K562 (cell line): ENCODE data around the gene CDH18. TPM values are rescaled to one million over a fixed set of nuclear protein-coding genes. Genes with fewer than 3 reads are reported as not detected.

Experiments
- ATAC-seq: fragments of 200-7000 bp; cut with Tn5 transposase; 3 replicates; pipeline ENCODE4 v1.9.1; 2020; ENCODE audit warnings: moderate library complexity
- BruUV-seq: library from RNA; stranded (reverse); fragments of 400-500 nt; replicated peaks from 2 replicates; lab custom pipeline; 2021; lab: Mats Ljungman, UMichigan
- CTCF ChIA-PET: fragments of 300-600 bp; formaldehyde crosslinking; extraction: SDS; loops from one replicate; lab custom pipeline; 2021; ENCODE audit warnings: low intra/inter-chr PET ratio; lab: Yijun Ruan, JAX
- POLR2A ChIA-PET: fragments of 300-600, 350-650 bp; sonication (Branson Sonifier 250); formaldehyde crosslinking; extraction: SDS; loops from one replicate; lab custom pipeline; 2021; ENCODE audit warnings: antibody characterized with exemption, inconsistent platforms; lab: Yijun Ruan, JAX
- DNase-seq, 4 experiments: peaks; one replicate each; pipeline versions ENCODE4 v3.0.0 to v3.0.0-alpha.2; 2011 to 2018; ENCODE audit warnings: low spot score in 3 of 4, mixed read lengths in 3 of 4; ENCODE audit errors: extremely low read depth in 1 of 4
- FAIRE-seq: peaks from 2 replicates; lab custom pipeline; 2011; peaks lifted over from hg19 to GRCh38; lab: Jason Lieb, UNC
- H2AFZ ChIP-seq: 2 replicates; pipeline ENCODE4 v1.6.0; 2011; ENCODE audit warnings: low read depth, low read length, control low read depth, inconsistent platforms
- H3K27ac ChIP-seq: fragments of 200-600 bp; 3 replicates; pipeline ENCODE4 v1.8.0; 2011; ENCODE audit warnings: low read depth, mild to moderate bottlenecking, control low read depth, inconsistent platforms, low read length, moderate library complexity, mixed read lengths; ENCODE audit errors: extremely low read depth
- H3K27me3 ChIP-seq, 2 experiments: fragments of 300-600 bp in 1 of 2; 2 replicates in 1 of 2; 3 replicates in 1 of 2; pipeline versions ENCODE4 v1.6.0 to v1.8.0; 2011; ENCODE audit warnings: inconsistent platforms in 2 of 2, low read length in 2 of 2, mild to moderate bottlenecking in 1 of 2, mixed read lengths in 1 of 2, moderate library complexity in 1 of 2; ENCODE audit not compliant: control insufficient read depth in 2 of 2, insufficient read depth in 2 of 2
- H3K36me3 ChIP-seq: fragments of 300-600 bp; 3 replicates; pipeline ENCODE4 v1.8.0; 2011; ENCODE audit warnings: mild to moderate bottlenecking, low read length, inconsistent platforms; ENCODE audit not compliant: control insufficient read depth, insufficient read depth
- H3K4me1 ChIP-seq, 2 experiments: fragments of 200-600 bp in 1 of 2; replicated peaks in 1 of 2; 2 replicates in 1 of 2; 3 replicates in 1 of 2; pipeline versions ENCODE4 v1.5.1 to v1.8.0; 2011; ENCODE audit warnings: inconsistent platforms in 2 of 2, low read length in 2 of 2, mild to moderate bottlenecking in 1 of 2, mixed read lengths in 1 of 2, moderate library complexity in 1 of 2; ENCODE audit not compliant: control insufficient read depth in 2 of 2, insufficient read depth in 2 of 2
- H3K4me2 ChIP-seq: 2 replicates; pipeline ENCODE4 v1.6.1; 2011; ENCODE audit warnings: low read length, control low read depth, inconsistent platforms, mixed read lengths; ENCODE audit not compliant: insufficient read depth
- H3K4me3 ChIP-seq: fragments of 200-600 bp; sonication (generic), shearing (Covaris generic); 2 replicates; pipeline ENCODE4 v1.5.1; 2016; ENCODE audit warnings: control low read depth, inconsistent platforms
- H3K79me2 ChIP-seq: fragments of 200-600 bp; 3 replicates; pipeline ENCODE4 v1.8.0; 2011; ENCODE audit warnings: low read length, inconsistent platforms; ENCODE audit not compliant: control insufficient read depth, insufficient read depth
- H3K9ac ChIP-seq, 2 experiments: 2 replicates each; pipeline versions ENCODE4 v1.6.0 to v1.6.1; 2011; ENCODE audit warnings: low read depth in 2 of 2, low read length in 2 of 2, control low read depth in 1 of 2, inconsistent platforms in 1 of 2, mild to moderate bottlenecking in 1 of 2, mixed read lengths in 1 of 2; ENCODE audit not compliant: insufficient read depth in 1 of 2
- H3K9me1 ChIP-seq: one replicate; pipeline ENCODE4 v1.6.0; 2011; ENCODE audit warnings: inconsistent platforms, mild to moderate bottlenecking, low read length, moderate library complexity; ENCODE audit not compliant: control insufficient read depth, insufficient read depth
- H3K9me3 ChIP-seq: replicated peaks from 2 replicates; pipeline ENCODE4 v1.5.1; 2011; ENCODE audit warnings: low read depth, low read length, inconsistent platforms; ENCODE audit not compliant: control insufficient read depth, insufficient read depth
- H4K20me1 ChIP-seq: replicated peaks from 2 replicates; pipeline ENCODE4 v1.6.1; 2011; ENCODE audit warnings: low read length, inconsistent platforms, mixed read lengths; ENCODE audit not compliant: control insufficient read depth, insufficient read depth
- CEBPB ChIP-seq: fragments of 450-650 bp; IDR thresholded peaks from 2 replicates; pipeline ENCODE4 v1.6.1; 2016; ENCODE audit warnings: missing genetic modification characterization, missing compliant biosample characterization
- CEBPG ChIP-seq, 3 experiments: fragments of 200-800 bp in 1 of 3; sonication (Bioruptor generic) in 1 of 3; sonication (generic) in 1 of 3; formaldehyde crosslinking in 1 of 3; IDR thresholded peaks in 2 of 3; conservative IDR thresholded peaks in 1 of 3; 2 replicates each; pipeline versions ENCODE4 v1.6.1 to v1.8.0; 2016 to 2022; ENCODE audit warnings: missing compliant biosample characterization in 2 of 3, missing genetic modification characterization in 2 of 3, mild to moderate bottlenecking in 1 of 3, missing genetic modification reagents in 1 of 3
- ELK3 ChIP-seq: fragments of 450-650 bp; formaldehyde crosslinking; IDR thresholded peaks from 2 replicates; pipeline ENCODE4 v1.4.0; 2020; ENCODE audit warnings: mild to moderate bottlenecking
- MCM7 ChIP-seq, 2 experiments: fragments of 450-650 bp; IDR thresholded peaks; 2 replicates each; pipeline ENCODE4 v1.6.1; 2016 to 2018
- NCOA2 ChIP-seq, 2 experiments: fragments of 450-650 bp; IDR thresholded peaks; 2 replicates each; pipeline ENCODE4 v1.6.1; 2018; ENCODE audit warnings: mild to moderate bottlenecking in 2 of 2, moderate library complexity in 1 of 2; ENCODE audit not compliant: partially characterized antibody in 2 of 2
- ZC3H11A ChIP-seq: IDR thresholded peaks from 2 replicates; pipeline ENCODE4 v1.6.1; 2012; ENCODE audit warnings: low read depth, low read length, improper control_type of control experiment
- ZNF444 ChIP-seq: fragments of 250-450 bp; sonication (Bioruptor Pico); IDR thresholded peaks from 2 replicates; pipeline ENCODE4 v1.4.0; 2020; ENCODE audit warnings: mild to moderate bottlenecking, moderate library complexity
- WGBS: fragments of 100-300 bp; shearing (Covaris generic); methylation state at CpG from one replicate; pipeline ENCODE4 v1.1.6; 2016; ENCODE audit warnings: low coverage, mixed read lengths; ENCODE audit not compliant: insufficient coverage; ENCODE audit errors: missing lambda C conversion rate; 5-methylcytosine and 5-hydroxymethylcytosine counted together
- in situ Hi-C: fragments of 300-500 bp; cut with MboI; formaldehyde crosslinking; loops from 4 replicates; pipeline ENCODE4 v1.15.0; 2018; ENCODE audit warnings: inconsistent platforms, mixed read lengths
- intact Hi-C: fragments of 100-400 bp; cut with micrococcal nuclease; formaldehyde crosslinking; loops from 2 replicates; pipeline ENCODE4 v1.14.2; 2022
- polyA plus RNA-seq, 8 experiments: library from polyadenylated mRNA; depleted of rRNA in 4 of 8; stranded (reverse) in 5 of 8; unstranded in 3 of 8; fragments of >200 nt; fragmentation: Nextera tagmentation in 2 of 8; fragmentation: Illumina TruSeq in 1 of 8; extraction: Ambion mirVana in 2 of 8; extraction: Trizol in 1 of 8; gene quantifications; 2 replicates each; pipeline versions ENCODE4 v1.2.1 to v1.2.3, GENCODE V29; 2011 to 2014; ENCODE audit warnings: inconsistent platforms in 1 of 8, missing spikeins in 1 of 8
- total RNA-seq, 7 experiments: library from RNA; depleted of rRNA in 6 of 7; stranded (reverse); fragments of >200 nt in 6 of 7; fragmentation: Illumina TruSeq in 2 of 7; extraction: Trizol in 2 of 7; gene quantifications; 2 replicates each; pipeline versions ENCODE4 v1.2.1 to v1.2.3, GENCODE V29; 2011 to 2021; ENCODE audit warnings: low replicate concordance in 1 of 7

CDH18 gene
- total and polyA plus RNA-seq, 9 of the 15 experiments (the other 6 are each of a cell fraction or from before 2014, with no cell fraction given) = 0.18 to 1.4 (median 0.31) TPM

- CTCF ChIA-PET = no interaction called here
- Histone ChIP-seq H3K9me3 (no peaks in the 10 kb centered on the region), H3K9me1 (no peaks in the 10 kb centered on the region), H3K36me3 (no peaks in the 10 kb centered on the region), H3K4me2 (no peak overlapping the region), H3K4me1 (no peaks in the 10 kb centered on the region), H3K79me2 (no peaks in the 10 kb centered on the region), H3K27ac (no peak overlapping the region), H2AFZ (no peak overlapping the region), H3K4me3 (no peak overlapping the region), H3K27me3 (no peaks in the 10 kb centered on the region), H4K20me1 (no peaks in the 10 kb centered on the region), H3K9ac (no peak overlapping the region)
- in situ Hi-C loops (no loop called here), intact Hi-C loops (no loop called here)
- POLR2A ChIA-PET = no interaction called here
- ATAC-seq (no peak), DNase-seq (no peak), FAIRE-seq (no peak)
- no TSS peak for BruUV-seq
- TF ChIP-seq ZNF444 (CRISPR knock-in tag) (no peak), ELK3 (no peak), CEBPB (tag) (peak; percentile 76), CEBPG (CRISPR knock-in tag; IDR thresholded peaks at IDR 0.05) (no peak), CEBPG (tag; conservative IDR thresholded peaks at IDR 0.05 in 1 of 2, IDR thresholded peaks at IDR 0.05 in 1 of 2) (peak in 1 of 2 experiments; percentile 87; a peak in 2 of 4 replicates), MCM7 (IDR thresholded peaks at IDR 0.05) (no peak), ZC3H11A (no peak), NCOA2 (IDR thresholded peaks at IDR 0.05; ENCODE audit: partially characterized antibody in 2 of 2) (no peak)
- WGBS = 0% methylated on average over 3 of the region's 3 CpGs
Observed at GRCh38 chr5:19605846-19606407, 382.1 kb downstream of the CDH18 start.
